Myocyte (in vitro differentiated cells): ENCODE measurements around the gene TPPP. TPM values are rescaled to one million over a fixed set of nuclear protein-coding genes. Genes with fewer than 3 reads are reported as not detected.
"Not testable (repeated sequence)": the region's sequence is repeated elsewhere in the genome, so short reads cannot be mapped to it uniquely, and the experiment has no call there.

ENCODE experiments used
- DNase-seq: peaks from one replicate; pipeline ENCODE4 v3.0.0-alpha.2; 2012; ENCODE audit warnings: low read depth
- polyA plus RNA-seq: library from polyadenylated mRNA; unstranded; fragments of >200 nt; gene quantifications from one replicate; pipeline ENCODE4 v1.2.1, GENCODE V29; 2012; ENCODE audit warnings: missing spikeins
- total RNA-seq: library from RNA; depleted of rRNA; stranded (reverse); fragments of >200 nt; gene quantifications from 2 replicates; pipeline ENCODE4 v1.2.3, GENCODE V29; 2014

TPPP gene
- 0.10 and 0.24 TPM in 2 replicates for total RNA-seq
- polyA plus RNA-seq, result 0.10 TPM

GRCh38 chr5:693271-694041 is at the start of gene TPPP:
TSS of gene TPPP (minus strand) at chr5:693352. CDS start at chr5:678060, 15,292 bp downstream.
- DNase-seq, result peak; percentile 69

DNA sequence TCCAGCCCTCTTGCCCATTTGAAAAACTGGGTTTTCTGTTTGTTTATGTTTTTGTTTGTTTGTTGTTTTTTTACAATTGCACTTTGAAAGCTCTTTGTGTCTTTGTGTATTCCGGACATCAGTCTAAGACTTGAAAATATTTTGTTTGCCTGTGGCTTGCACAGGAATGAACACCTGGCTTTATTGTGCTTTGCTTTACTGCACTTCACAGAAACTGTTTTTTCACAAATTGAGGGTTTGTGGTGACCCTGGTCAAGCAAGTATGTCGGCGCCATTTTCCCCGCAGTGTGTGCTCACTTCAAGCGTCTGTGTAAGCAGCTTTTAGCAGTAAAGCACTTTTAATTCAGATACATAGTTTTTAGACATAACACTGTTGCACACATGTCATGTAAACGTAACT is 49.1 kb upstream of the TPPP start:
- DNase-seq, result not testable (repeated sequence)

DNA sequence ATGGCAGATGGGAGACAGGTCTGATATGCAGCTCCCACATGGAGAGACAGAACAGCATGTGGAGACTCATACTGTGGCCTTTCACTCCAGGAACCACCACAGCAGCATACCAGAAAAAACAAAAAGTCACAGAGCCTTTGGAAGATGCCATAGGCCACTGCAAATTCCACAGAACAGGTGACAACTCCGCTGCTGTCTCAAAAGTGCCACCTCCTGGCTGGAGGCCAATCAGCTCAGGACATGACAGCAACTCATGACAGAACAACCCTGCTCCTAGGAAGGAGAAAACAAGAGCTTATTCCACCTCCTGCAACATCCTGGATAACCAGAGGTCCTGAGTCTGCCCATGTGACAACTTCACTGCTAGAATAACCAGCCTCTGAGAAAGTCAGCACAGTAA is 41.0 kb upstream of the TPPP start:
- not testable (repeated sequence) for DNase-seq

DNA sequence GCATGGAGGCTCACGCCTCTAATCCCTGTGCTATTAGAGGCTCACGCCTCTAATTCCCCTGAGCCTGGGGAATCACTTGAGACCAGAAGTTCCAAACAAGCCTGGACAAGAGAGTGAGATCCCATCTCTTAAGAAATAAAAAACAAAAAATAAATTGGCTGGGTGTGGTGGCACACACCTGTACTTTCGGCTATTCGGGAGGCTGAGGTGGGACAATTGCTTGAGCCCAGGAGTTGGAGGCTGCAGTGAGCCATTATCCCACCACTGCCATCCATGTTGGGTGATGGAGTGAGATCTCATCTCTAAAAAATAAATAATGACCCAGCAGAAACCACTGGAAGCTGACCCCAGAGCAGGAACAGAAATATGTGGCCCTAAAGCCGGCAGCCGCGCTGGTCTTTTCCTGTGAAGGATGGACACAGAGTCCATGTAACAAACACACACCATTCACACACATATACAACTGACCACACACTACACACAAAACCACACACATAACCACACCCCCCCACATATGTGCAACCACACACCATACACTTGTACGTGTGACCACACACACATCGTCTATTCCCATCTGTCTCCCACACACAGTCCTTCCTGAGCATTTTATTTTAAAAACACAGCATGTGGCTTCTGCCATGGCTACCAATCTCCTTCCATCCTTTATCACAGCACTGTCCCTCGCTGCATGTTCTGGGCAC is 39.8 kb upstream of the TPPP start:
- DNase-seq, result not testable (repeated sequence)

GRCh38 chr5:729225-729624 is 36.1 kb upstream of the TPPP start:
- not testable (repeated sequence) for DNase-seq

DNA sequence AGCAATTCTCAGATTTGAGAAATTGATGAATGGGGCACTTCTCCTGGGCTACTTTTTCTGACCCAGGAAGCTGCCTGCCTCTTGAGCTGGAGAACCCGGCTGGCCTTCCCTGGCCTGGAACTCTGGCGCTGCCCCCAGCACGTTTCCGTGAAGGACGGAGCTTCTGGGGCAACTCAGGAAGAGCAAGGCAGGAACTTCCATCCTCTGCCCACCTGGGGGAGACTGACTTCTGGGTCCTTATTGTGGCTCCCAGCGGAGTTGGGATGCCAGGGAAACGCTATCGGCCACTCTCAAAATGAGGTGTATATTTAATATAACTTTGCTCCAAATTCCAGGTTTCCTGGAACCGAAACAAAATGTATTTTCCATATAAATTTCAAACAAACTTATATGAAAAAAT is 33.9 kb upstream of the TPPP start:
- not testable (repeated sequence) for DNase-seq

- not testable (repeated sequence) for DNase-seq
These were observed 30.7 kb upstream of the TPPP start for GRCh38 chr5:723865-724264.

DNA sequence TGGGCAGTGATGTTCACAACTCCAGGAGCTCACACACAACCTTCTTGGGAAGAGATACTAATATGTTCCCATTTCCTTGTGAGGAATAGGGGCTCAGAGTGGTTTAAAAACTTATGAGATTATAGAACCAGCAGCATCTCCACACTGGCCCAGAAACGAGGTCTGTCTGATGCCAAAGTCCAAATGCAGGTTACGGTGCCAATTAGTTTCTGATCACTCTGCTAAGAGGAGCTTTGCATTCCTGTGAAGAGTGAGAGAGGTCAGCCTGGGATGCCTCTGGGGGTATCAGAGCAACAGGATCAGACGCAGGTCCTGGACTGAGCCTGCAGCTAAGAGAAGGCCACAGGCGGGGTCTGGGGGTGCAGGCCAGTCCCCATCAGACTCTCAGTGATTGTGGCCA is 30.2 kb upstream of the TPPP start:
- DNase-seq, result not testable (repeated sequence)

- DNase-seq, result not testable (repeated sequence)
These were observed 26.2 kb upstream of the TPPP start for GRCh38 chr5:719379-719778.

DNA sequence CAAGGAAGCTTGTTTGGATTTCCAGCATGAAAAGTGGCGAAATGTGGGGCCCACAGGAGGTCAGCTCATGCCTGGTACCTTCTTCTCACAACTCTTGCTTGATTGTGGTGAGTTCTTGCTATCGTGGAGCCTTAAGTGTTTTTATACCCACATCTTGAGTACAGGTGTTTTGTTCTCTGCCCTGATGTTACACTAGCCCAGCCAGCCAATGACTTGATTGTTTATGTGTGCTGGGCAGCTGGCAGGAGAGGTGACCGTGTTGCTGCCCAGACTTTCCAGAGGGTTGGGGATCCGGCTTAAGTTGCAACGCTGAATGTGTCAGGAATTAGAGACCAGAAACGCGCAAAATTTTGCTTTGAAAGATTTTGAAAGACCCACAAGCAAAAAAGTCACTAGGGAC is 24.0 kb upstream of the TPPP start:
- DNase-seq, result no peak

DNA sequence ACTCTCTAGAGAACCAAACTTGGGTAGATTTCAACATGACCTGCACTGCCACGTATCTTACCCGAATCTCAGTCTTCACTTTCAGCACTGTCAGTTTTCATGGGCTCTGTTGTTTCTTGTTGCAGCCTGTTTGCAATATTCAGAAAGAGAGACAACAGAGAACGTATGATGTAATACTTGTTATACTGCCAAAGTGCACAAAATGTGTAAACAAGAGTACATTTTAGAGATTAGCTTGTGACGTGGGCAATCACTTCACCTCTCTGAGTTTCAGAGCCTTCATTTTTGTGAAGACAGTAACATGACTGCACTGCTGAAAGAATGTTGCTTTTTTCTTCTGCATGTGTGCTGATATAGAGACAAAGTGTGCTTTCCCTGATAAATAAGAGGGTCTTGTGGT is 23.6 kb upstream of the TPPP start:
- DNase-seq, result not testable (repeated sequence)

DNA sequence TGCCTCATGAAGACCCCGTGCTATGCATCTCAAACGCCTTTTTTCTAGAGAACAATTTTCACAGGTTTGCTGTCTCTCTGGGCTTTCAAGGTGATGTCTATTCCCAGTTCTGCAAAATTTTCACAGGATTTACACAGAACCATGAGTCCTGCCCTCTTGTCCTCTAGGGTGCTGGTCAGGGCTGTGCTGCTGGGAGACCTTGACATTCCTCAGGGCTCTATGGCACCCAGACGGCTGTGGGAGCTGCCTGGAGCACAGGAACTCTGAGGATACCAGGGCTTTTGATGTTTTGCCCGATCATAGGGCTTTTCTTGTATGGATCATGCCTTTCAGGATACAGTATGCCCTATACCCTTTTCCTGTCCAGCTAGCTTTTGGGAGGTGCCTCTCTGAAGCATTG is 22.5 kb upstream of the TPPP start:
- not testable (repeated sequence) for DNase-seq

DNA sequence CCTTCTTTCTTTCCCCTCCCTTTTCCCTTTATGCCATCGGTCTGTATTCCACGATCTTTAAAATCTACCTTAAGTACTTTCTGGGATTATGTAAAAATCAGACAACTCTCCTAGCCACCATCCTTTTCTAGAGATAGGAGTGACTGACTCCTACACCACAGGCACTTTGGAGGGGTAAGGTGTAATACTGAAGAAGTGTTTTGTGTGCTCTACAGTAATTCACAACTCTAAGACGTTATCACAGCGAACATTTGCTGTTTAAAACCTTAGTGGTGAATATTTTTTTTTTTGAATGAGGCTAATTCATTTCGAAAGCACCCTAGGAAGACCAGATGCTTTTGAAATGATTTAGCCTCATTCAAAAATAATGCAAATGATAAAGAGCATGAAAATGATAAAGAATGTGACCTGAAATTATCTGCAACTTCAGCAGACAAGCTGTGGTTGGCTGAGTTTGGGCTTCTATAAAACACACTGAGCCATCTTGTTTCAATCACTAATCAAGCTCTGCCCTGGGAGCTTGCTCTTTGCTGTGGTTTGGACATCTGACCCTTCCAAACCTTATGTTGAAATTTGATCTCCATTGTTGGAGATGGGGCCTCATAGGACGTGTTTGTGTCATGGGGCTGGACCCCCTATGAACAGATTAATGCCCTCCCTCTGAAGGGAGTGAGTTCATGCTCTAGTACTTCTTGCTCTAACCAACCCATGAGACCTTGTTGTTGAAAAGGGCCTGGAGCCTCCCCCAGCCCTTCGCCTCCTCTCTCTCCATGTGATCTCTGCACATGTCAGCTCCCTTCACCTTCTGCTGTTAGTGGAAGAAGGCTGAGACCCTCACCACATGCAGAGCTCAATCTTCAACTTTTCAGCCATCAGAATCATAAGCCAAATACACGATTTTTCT is 21.3 kb upstream of the TPPP start:
- DNase-seq, result not testable (repeated sequence)

DNA sequence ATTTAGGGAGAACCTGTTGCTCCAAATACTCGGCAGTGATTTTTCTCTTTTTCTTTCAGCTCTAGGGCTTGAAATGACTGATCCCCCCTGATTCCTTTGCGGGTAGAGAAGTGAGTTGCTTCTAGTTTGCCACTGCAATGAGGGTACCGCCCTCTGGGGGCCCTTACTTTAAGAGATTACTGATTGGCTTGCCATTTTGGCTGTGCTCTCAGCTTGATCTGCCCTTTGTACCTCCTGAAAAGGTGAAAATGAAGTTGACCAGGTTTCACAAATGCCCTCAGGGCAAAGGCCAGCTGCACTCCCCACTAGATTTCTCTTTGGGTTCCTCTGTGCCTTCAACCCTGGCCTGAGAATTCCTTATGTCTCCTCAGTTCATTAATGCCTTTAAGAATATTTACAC is 20.5 kb upstream of the TPPP start:
- DNase-seq, result not testable (repeated sequence)

GRCh38 chr5:708848-709517 is 15.8 kb upstream of the TPPP start:
- not testable (repeated sequence) for DNase-seq

- not testable (repeated sequence) for DNase-seq
These were observed 15.2 kb upstream of the TPPP start for GRCh38 chr5:708374-708773.

DNA sequence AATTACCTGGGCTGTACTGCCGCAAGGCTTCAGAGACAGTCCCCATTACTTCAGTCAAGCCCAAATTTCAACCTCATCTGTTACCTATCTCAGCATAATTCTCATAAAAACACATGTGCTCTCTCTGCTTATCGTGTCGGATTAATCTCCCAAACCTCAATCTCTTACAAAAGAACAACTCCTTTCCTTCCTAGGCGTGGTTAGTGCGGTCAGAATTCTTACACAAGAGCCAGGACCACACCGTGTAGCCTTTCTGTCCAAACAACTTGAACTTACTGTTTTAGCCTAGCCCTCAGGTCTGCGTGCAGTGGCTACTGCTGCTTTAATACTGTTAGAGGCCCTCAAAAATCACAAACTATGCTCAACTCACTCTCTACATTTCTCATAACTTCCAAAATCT is 13.0 kb upstream of the TPPP start:
- not testable (repeated sequence) for DNase-seq

GRCh38 chr5:696753-697702 is 3.9 kb upstream of the TPPP start:
- not testable (repeated sequence) for DNase-seq

- DNase-seq, result not testable (repeated sequence)
These were observed 3.0 kb upstream of the TPPP start for GRCh38 chr5:696191-696590.

DNA sequence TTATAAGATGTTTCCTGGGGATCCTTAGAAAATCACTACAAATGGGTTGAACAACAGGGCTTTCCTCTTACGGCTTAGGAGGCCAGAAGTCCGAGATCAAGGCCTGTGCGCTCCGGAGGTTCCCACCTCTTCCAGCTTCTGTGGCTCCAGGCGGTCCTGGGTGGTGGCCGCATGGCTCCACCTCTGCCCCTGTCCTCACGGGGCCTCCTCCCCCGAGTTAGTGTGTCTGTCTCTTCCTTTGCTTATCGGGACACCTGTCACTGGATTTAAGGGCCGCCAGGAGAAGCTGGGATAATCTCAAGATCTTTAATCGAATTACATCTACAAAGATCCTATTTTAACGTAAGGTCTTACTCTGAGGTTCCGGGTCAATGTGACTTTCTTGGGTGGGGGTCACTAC is 2.3 kb upstream of the TPPP start:
- DNase-seq, result not testable (repeated sequence)
